ENCODE results near the gene COL23A1. TPM values are rescaled to one million over a fixed set of nuclear protein-coding genes. Genes with fewer than 3 reads are reported as not detected.

Gene COL23A1
- total RNA-seq, 2 donors from 2014 or later: 0.14 to 0.20 TPM

Other genes with a start within 250 kb of the COL23A1 start
- gene CLK4, start 36.7 kb upstream of the COL23A1 start, total RNA-seq: 10 to 100 TPM; 24.4 to 37.8 TPM
- 1 to 10 TPM; 8.2 to 9.1 TPM for gene ZNF354A, start 140.3 kb upstream of the COL23A1 start, total RNA-seq

All from activated naive CD4-positive, alpha-beta T cell treated with anti-CD3 and anti-CD28 coated beads, Interleukin-2, amount 50 U/mL, for 72 hours (primary cell).